Right lung (tissue), 5 donors: Measurements from ENCODE around the gene INTS6. TPM values are rescaled to one million over a fixed set of nuclear protein-coding genes. Genes with fewer than 3 reads are reported as not detected.
A peak's percentile ranks its signal among the peaks of the same experiment; 100 is the strongest.
"Not testable (repeated sequence)": the region's sequence is repeated elsewhere in the genome, so short reads cannot be mapped to it uniquely, and the experiment has no call there.

ENCODE experiments used
- DNase-seq, 2 donors: peaks; one replicate each; pipeline ENCODE4 v3.0.0-alpha.2; 2013
- polyA plus RNA-seq, 5 donors: library from polyadenylated mRNA; unstranded; fragments of 120-200 nt; gene quantifications; one replicate each; pipeline versions ENCODE4 v1.2.1 to v1.2.3, GENCODE V29; 2013; ENCODE audit warnings: inconsistent platforms in 1 of 5, low replicate concordance in 1 of 5; ENCODE audit not compliant: insufficient read length in 5 of 5, insufficient read depth in 1 of 5

The INTS6 gene
- polyA plus RNA-seq, 5 donors = 31.1 to 51.6 (median 47.5) TPM

DNA sequence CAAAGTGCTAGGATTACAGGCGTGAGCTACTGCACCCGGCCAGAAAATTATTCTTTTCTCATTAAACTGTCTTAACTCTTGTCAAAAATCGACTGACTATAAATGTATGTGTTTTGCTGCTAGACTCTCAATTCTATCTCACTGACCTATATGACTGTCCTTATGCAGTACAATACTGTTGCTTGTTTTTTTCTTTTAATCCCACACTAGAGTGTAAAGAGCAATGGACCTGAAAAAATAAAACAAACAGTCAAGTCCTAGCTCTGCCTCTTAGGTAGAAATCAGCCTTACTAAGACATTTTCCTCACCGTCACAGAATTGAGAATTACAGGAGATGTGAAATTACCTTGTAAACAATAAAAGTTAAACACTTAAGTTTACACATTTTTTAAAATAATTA lies 35.1 kb downstream of the INTS6 start:
- DNase-seq = no peak

DNA sequence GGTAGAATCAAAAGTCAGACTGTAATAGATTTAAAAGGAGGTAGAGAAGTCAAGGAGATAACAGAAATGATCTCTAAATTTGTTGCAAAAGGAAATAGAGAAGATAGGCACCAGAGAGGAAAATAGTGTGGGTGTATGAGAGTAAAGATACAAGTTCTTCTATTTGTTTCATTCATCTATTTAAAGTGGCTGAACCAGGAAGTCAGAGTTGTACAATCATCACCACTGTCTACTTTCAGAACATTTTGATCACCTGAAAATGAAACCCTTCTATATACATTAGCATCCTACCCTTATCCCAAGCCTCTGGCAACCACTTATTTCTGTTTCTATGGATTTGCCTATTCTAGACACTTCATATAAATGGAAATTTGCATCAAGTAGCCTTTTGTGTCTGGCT lies 36.7 kb downstream of the INTS6 start:
- DNase-seq = no peak

DNA sequence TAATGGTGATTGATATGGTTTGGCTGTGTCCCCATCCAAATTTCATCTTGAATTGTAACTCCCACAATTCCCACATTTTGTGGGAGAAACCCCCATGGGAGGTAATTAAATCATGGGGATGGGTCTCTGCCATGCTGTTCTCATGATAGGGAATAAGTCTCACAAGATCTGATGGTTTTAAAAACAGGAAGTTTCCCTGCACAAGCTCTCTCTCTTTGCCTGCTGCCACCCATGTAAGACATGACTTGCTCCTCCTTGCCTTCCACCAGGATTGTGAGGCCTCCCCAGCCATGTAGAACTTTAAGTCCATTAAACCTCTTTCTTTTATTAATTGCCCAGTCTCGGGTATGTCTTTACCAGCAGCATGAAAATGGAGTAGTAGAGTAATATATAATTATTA lies 37.5 kb downstream of the INTS6 start:
- DNase-seq = not testable (repeated sequence)

DNA sequence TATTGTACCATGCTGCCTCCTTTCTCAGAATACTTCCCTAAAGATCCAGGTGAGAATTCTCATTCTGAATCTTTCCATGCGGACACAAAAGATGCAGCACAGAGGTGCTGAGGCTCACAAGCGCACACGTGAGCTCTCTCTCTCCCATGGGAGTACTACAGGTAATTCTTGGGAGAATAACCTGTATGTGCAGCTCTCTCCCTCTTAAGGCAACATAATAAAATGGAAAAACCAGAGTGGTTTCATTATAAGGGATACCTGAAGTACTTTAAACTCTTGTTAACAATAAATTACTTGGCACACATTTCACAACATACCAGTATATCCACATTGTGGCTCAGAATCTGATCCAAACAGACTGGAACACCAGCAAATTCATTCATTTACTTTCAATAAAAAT lies 40.4 kb downstream of the INTS6 start:
- no peak for DNase-seq

DNA sequence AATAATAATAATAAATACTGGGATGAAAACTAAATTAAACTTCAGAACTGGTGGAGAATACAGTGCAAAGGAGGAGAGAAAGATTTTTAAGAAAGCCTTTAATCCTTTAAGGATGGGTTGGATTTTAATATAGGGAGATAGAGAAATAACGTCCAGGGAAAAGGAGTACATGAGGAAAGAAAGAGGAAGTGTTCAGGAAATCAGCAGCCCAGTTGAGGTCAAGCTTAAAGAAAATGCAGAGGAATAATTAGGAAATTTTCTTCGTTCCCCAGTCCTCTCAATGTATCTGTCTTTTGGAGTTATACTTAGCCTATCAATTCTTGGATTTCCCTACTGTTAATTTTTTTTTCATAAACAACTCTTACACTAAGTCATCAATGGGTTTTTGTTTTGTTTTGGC lies 47.7 kb downstream of the INTS6 start:
- DNase-seq = no peak

DNA sequence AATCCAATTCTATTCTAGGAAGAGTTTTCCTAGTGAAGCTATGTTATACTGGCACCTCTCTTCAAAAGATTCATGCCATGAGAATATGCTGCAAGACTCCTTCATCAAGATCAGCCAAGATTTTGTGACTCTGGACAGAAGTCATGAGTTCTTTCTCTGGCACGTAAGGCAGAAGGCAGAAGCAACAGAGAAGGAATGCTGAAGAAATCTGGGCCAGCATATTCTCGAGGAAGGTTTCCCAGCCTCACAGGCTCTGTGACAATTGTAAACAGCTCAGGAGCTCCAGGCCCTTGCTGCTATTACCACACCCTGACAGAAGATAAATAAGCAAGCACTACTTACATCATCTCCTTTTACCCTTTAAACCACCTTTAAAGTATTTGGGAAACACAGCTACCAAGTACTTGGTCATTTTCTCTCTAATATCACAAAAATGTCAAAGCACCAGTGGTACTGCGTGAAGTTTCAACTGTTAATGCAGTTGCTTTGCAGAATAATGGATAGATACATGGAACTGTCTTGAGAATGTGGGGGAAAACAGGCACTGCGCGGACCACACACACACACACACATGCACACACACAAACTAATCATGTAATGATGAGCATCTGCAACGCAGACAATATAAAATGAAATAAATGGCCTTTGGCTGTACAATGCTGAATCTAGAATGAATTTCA lies 55.4 kb downstream of the INTS6 start:
- no peak for DNase-seq

DNA sequence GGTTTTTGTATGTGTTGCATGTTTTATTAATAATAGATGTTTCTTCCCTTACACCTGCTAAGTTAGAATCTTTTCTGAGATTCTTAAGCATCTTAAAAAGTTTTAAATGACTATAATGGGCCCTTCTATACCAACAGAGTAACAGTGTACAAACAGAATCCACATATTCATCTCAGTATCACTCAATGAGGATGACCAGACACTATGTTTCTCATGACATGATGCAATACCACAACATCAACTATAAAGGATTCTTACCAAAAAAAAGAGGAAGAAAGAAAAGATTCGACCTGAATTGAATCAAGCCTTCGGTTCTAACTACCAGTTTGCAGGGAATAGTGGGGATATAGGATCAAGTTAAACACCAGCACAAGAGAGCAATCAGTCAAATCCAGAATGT lies 56.5 kb downstream of the INTS6 start:
- DNase-seq = no peak

DNA sequence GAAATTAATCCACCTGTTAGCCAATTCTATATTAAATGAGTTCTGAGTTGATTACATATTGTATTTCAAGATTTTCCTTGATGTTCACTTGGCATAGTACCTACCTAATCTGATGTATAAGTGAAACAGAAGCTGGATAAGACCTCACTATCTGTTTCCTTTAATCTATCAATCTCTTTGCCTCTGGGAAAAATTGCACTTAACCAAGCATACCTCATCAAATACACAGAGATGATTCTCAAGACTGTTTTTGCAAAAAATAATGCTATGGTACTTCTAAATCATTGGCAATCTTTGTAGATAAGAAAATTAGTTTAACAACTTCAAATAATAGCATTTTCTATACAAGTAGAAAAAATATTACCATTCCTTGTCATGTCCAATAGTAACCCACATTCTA lies 58.1 kb downstream of the INTS6 start:
- DNase-seq = no peak

DNA sequence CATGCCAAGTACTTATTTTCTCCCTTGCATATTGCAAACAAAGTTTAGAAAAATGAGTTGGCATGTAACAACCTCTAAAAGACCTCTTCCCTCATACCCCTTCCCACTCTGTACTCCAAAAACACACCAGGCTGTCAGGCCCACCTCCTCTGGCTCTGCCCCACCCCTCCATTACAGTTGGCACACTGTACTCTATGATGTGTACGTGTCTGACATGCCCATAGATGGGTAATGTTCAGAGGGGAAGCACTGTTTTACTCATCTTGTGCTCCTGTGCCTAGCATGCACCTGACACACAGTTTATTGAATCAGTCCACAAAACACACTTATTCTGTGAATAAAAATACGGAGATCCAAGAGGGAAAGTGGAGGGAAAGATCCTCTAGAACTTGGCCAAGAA lies 67.7 kb downstream of the INTS6 start:
- no peak for DNase-seq

DNA sequence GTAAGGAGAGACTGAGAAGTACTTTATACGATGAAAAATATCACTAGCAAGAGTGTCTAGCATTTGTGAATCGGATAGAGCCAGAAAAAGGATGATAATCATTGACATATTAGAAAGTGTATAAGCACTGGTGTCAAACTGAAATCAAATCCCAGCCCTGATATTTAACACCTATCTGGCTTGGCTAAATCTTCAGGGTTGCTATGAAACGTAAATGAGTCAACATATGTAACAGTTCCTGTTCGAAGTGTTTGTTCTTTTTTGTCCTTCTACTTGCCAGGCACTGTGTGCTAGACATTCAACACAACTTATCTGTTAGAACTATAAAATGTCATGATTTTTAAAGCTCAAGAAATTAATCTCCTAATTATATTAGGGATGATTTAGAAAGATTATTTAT lies 72.6 kb downstream of the INTS6 start:
- peak in 1 of 2 donors; percentile 16 for DNase-seq

DNA sequence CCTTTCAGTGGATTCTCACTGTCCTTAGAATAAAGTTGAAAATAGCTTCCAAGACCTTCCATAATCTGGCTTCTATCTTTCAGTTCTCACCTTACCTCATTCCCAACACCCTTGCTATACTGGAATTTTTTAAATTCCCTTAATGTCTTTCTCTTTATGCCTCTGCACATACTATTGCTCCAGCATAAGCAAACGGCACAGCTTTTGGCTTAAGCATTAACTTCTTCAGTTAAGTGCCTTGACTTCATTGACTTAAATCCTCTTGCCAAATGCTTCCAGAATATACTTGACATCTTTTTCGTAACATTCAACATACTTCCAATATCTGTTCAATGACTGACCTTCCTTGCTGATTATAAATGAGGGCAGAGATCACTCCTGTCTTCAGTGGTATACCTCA lies 79.4 kb downstream of the INTS6 start:
- DNase-seq = no peak

DNA sequence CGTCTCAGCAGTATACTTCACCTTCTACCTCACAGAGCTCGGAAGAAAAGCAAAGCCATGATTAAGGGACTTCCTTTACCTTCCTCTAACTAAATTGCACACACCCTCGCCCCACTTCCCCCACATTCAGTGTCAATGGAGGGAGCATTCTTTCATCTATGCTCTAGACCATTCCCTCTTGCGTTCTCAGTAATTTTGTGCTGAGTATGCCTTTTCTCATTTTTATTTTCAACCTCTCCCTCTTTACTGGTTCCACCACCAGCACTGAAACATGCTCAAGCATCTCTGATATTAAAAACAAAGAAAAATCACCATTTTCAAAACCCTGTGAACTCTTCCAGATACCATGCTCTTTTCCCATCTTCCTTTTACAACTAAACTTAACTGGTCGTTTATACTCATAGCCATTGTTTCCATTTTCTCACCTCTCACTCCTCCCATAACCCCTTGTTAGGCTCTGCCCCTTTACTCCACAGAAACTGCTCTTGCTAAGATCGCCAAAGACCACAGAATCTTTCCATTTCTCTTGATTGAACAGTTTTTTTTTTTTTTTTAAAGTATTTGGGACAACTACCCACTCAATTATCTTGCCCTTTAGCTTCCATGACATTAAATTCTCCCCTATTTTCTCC lies 81.0 kb downstream of the INTS6 start:
- DNase-seq = no peak

DNA sequence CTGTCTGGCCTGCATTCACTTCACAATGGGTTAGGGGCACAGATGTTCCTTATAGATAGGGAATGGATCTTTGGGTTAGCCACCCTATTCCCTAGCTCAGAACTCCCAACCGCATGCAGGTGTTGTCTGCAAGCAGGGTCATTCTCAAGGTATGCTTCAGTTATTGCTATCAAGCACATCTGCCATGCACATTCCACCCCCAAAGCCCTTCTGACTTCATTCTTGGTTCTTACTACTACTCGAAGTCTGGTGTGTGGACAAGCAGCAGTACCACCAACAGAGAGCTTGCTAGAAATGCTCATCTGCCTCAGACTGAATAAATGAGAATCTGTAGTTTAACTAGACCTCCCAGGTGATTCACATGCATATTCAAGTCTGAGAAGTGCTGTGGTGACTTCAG lies 82.0 kb downstream of the INTS6 start:
- DNase-seq = no peak

DNA sequence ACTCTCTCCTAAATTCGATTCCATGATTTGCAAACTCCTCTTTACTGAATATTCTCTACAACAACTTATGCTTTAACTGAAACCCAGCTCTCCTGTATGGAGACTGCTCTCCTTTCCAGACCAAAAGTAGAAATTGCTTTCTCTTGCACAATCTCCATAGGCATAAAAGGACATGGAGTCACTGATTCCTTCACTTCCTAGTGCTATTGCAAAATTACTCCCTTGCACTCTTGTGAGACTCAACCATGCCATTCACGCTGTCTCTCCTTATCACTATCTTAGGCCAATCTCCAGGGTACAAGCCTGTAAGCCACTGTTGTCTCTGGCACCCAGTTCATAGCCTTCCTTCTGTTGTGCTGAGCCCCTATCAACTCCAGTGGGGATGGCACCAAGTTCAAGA lies 82.7 kb downstream of the INTS6 start:
- no peak for DNase-seq

DNA sequence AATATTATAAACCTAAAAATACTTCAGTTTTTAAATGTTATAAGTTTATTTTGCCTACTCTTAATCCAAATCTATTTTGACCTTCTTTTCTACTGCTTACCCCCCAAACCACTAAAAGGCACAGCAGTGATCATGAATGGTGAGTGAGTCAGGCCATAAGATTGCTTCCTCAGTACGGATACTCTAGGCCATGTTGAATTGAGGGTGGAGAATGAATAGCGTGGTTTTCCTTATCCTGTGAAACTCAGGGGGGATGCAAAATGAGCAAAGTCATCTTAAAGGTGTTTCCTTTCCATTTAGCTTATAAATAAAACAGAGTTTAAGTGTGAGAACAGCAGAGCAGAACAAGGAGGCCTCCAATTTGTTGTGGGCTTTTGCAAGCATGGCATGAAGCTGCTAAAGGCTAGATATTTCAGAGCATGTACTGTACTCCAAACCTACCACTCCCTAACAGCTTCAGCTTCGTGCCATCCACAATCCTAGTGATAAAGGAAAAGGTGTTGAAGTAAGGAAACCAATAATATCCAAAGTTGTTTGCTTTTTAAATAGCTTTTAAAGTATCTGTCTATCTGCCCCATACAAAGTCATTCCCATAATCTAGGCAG lies 88.3 kb downstream of the INTS6 start:
- DNase-seq = no peak

DNA sequence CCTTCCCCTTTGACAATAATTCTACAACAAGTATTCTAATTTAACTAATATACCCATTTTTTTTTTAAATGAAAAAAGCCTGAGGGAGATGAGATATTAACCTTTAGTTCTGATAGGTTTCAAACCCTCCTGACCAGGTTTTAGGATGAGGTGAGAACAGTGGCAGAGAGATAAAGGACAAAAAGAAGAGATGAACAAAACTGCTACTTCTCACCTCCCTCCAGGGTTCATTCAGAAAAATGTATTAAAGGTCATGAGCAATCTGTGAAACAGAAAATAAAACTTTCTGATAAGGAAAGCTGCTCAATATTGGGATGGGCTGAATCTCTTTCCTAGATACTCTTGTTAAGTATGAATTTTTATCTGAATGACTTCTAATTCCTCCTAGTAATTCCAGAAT lies 89.2 kb downstream of the INTS6 start:
- DNase-seq = no peak

DNA sequence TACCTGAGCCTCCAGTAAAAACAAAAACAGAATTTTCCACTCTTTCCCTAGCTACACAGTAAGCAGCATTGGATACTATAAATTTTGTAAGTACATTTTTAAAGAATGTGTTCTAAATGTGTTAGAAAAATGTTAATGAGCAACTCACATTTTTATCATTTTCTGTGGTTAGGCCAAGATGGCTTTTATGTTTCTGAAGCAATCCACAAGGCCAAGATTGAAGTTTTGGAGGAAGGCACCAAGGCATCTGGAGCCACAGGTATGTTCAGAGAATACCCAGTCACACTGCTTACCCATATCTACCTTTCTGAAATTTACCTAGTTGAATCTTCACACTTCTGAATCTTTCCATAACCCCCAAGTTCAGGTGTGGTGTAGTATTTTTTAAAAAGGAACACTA lies 91.7 kb downstream of the INTS6 start:
- no peak for DNase-seq

DNA sequence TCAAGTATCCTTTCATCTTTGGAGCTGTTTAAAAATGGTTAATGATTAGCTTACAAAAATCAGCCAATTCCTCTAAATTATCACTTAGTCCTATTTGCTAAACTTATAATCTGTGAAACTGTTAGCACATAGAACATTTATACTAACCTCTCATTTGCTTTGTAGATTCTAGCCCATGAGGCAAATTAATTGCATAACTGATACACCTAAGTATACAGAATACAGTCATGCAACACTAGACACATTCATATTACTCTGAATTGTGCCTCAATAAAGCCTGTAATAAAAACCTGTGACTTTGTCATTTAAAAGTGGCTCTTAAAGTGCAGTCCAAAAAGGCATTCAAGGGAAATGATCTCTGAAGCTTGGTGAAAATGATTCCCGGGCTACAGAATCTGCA lies 92.3 kb downstream of the INTS6 start:
- no peak for DNase-seq

DNA sequence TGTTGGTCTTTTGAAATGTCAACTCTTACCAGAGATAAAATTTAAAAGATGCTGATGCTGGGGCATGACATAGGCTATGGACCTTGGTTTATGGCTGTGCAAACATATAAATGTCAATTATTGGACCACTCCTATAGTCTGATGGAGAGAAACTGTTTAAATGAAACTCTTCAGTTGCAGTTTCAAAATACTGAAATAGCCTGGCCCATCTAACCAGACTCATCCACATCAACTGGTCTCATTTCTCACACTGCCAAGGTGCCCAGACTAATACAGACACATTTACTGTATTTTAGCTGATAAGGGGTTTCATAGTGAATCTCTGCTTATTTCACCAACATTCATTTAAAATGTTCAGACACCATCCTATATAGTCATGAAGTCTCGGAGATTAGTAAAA lies 93.5 kb downstream of the INTS6 start:
- no peak for DNase-seq

DNA sequence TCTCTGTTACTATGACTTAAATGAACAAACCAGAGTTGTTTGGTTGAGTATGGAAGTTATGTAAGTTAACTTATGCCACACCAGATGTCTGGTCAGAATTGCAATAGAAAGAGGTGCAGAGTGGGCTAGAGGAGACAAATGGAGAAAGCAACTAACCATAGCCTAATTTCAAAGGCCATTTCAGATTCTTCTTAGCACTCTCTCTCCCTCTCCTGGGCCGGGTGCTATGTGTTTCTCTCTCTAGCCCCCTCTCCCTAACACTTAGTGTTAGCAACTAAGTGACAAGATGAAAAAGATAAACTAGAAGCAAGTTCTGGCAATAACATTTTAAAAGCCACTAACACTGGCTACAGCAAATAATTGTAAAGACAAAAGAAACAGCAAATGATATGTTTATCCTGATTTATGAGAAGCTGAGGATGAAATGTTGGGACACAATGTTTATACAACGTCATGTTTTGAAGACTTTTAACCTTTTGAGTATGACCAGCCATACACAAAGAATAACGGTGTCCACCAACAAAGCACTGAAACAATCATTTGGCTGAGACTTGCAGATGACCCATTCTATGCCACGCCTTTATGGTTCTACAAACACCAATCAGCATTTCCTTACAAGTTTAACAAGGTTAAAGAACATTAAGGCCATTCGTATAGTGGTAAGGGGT lies 94.8 kb downstream of the INTS6 start:
- DNase-seq = no peak

DNA sequence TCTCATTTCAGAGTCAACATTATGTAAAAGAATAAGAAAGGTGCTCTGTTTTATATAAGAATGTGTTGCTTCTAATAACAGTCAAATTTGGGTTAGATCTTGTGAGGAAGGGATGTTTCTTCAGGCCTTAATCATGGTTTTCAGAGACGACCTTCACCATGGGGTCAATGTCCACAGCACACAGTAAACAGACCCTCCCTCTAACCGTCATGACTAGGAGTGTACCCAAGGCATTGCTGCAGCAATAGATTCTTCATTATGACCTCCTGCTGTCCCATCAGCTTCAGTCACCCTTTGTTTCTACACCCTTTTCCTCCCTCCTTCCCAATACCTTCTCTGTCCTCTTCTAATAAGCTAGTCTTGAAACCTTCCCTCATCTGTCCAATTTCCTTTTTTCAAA lies 97.6 kb downstream of the INTS6 start:
- DNase-seq = no peak

DNA sequence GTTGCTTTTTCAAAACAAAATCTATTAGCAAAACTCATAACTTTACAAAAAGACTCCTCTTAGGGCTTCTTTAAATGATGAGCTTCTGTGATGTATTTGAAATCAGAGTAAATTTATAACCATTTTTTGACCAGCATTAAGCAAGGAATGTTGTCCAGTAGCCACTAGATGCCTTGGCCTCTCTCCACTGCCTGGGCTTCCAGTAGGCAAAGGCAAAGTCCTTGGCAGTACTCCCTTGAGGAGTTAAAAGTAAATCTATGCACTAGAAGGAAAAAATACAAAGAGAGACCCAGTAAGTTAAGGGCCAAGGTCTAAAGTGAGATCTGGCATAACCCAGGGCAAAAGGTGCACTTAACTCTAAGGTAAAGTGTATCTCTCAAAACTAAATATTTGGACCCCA lies 103.8 kb downstream of the INTS6 start:
- no peak for DNase-seq
